ENCODE measurements around the gene DHX58.
A peak's percentile ranks its signal among the peaks of the same experiment; 100 is the strongest.

- TF ChIP-seq CTCF (conservative IDR thresholded peaks at IDR 0.05; ENCODE audit: low read length) (peak; percentile 74), EZH2phosphoT487 (IDR thresholded peaks at IDR 0.05; ENCODE audit: borderline replicate concordance) (no peak)
Measured at GRCh38 chr17:42118545-42118944, 6.0 kb upstream of the DHX58 start.
